Activated CD4-positive, alpha-beta memory T cell treated with anti-CD3 and anti-CD28 coated beads for 36 hours (primary cell): Measurements from ENCODE around the gene CCDC57. TPM values are rescaled to one million over a fixed set of nuclear protein-coding genes. Genes with fewer than 3 reads are reported as not detected.

Experiments
- CTCF ChIA-PET: fragments of 350-600 bp; sonication (Branson Sonifier 250); formaldehyde crosslinking; loops from one replicate; lab custom pipeline; 2021; ENCODE audit warnings: antibody characterized with exemption, inconsistent platforms; lab: Charles Lee
- POLR2A ChIA-PET: fragments of 350-600 bp; sonication (Branson Sonifier 250); formaldehyde crosslinking; loops from one replicate; lab custom pipeline; 2021; ENCODE audit warnings: antibody characterized with exemption; lab: Charles Lee
- DNase-seq: peaks from one replicate; pipeline ENCODE4 v3.0.0-alpha.2; 2020
- H3K27ac Mint-ChIP-seq: one replicate; pipeline ENCODE4 v1.8.0; 2021; ENCODE audit warnings: mixed read lengths
- H3K27me3 Mint-ChIP-seq: one replicate; pipeline ENCODE4 v1.8.0; 2021; ENCODE audit warnings: mixed read lengths
- H3K36me3 Mint-ChIP-seq: one replicate; pipeline ENCODE4 v1.8.0; 2021; ENCODE audit warnings: mixed read lengths
- H3K4me1 Mint-ChIP-seq: one replicate; pipeline ENCODE4 v1.8.0; 2021; ENCODE audit warnings: low read depth, mixed read lengths
- H3K4me3 Mint-ChIP-seq: one replicate; pipeline ENCODE4 v1.8.0; 2021; ENCODE audit warnings: mild to moderate bottlenecking, mixed read lengths
- H3K9me3 Mint-ChIP-seq: one replicate; pipeline ENCODE4 v1.8.0; 2021; ENCODE audit warnings: mixed read lengths
- intact Hi-C: fragments of 100-400 bp; cut with micrococcal nuclease; formaldehyde crosslinking; loops from one replicate; pipeline ENCODE4 v1.15.1; 2023
- total RNA-seq, 2 experiments: library from RNA; stranded (reverse); gene quantifications; one replicate each; pipeline ENCODE4 v1.2.3, GENCODE V29; 2021

Gene CCDC57
- total RNA-seq, 2 experiments from 2014 or later, result 49.6 to 51.7 TPM

DNA sequence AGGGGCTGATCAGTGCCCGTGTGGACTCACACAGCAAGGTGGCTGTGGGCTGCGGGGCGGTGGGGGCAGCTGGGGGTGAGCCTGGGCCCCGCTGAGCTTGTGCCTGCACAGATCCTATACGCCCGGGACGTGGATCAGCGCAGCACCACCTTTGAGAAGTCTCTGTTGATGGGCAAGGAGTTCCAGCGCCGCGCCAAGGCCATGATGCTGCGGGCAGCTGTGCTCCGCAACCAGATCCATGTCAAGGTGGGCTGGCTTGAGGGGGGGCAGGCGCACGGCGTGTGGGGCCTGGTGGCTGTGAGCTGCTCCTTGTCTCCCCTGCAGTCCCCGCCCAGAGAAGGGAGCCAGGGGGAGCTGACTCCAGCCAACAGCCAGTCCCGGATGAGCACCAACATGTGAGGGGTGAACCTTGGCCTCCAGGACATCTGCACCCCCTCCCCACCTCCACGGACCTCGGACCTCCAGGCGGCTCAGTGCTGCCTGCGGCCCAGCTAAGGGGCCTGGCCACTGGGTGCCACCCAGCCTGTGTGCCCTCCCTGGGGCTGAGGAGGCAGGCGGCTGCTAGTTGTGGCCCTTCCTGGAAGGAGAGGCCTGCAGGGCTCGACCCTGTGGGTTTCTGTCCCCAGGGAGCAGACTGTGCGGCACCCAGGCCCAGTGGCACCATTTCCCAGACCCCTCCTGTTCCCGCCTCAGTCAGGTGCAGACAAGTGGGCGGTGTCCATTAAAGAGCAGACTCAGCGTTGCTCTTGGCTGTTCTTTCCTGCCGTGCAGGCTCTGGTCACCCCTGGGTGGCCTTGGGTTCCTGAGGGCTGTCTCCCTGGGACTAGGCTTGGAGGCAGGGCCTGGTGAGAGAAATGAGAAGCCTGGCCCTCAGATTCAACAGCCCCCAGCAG, 155.7 kb downstream of the CCDC57 start:
- peaks cover 6% of the 10 kb centered on the region for H3K36me3 Mint-ChIP-seq
- H3K4me3 Mint-ChIP-seq, result no peak overlapping the region
- DNase-seq, result no peak
- no peaks in the 10 kb centered on the region for H3K9me3 Mint-ChIP-seq
- intact Hi-C loops, result no loop called here
- ChIA-PET POLR2A (interaction anchor here (0.6 to 1.0 kb wide), 2 partner anchors 8 to 9 kb away, joined by 3 to 4 read pairs; partner anchors contain the start of gene DUS1L), CTCF (no interaction called here)
- H3K27ac Mint-ChIP-seq, result no peak overlapping the region
- H3K27me3 Mint-ChIP-seq, result no peaks in the 10 kb centered on the region
- peaks cover 11% of the 10 kb centered on the region for H3K4me1 Mint-ChIP-seq

DNA sequence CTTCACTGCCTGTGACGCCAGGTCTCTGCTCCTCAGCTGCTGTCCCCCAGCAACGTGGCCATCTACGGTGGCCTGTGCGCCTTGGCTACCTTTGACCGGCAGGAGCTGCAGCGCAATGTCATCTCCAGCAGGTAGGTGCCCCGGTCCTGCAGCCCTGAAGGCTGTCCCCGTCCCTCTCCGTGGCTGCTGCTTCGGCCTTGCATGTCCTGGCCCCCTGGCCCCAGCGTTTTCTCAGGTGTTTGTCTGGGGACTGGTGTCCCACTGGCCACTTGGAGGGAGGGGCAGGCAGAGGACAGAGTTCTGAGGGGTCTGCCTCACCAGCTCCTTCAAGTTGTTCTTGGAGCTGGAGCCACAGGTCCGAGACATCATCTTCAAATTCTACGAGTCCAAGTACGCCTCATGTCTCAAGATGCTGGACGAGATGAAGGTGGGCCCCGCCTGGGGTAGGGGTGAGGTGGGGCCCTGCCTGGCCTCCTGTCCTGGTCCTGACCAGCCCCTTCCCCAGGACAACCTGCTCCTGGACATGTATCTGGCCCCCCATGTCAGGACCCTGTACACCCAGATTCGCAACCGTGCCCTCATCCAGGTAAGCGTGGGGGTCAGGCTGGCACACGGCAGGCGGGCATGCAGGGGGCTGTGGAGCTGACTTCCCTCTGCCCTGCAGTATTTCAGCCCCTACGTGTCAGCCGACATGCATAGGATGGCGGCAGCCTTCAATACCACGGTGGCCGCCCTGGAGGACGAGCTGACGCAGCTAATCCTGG, 156.5 kb downstream of the CCDC57 start:
- H3K4me1 Mint-ChIP-seq, result peaks cover 11% of the 10 kb centered on the region
- no peaks in the 10 kb centered on the region for H3K27me3 Mint-ChIP-seq
- ChIA-PET POLR2A (interaction anchor here (1.0 kb wide), 1 partner anchor 10 kb away, joined by 4 read pairs; no protein-coding TSS in a partner anchor), CTCF (no interaction called here)
- no peak overlapping the region for H3K27ac Mint-ChIP-seq
- intact Hi-C loops, result no loop called here
- H3K9me3 Mint-ChIP-seq, result no peaks in the 10 kb centered on the region
- DNase-seq, result no peak
- peaks cover 6% of the 10 kb centered on the region for H3K36me3 Mint-ChIP-seq
- no peak overlapping the region for H3K4me3 Mint-ChIP-seq

DNA sequence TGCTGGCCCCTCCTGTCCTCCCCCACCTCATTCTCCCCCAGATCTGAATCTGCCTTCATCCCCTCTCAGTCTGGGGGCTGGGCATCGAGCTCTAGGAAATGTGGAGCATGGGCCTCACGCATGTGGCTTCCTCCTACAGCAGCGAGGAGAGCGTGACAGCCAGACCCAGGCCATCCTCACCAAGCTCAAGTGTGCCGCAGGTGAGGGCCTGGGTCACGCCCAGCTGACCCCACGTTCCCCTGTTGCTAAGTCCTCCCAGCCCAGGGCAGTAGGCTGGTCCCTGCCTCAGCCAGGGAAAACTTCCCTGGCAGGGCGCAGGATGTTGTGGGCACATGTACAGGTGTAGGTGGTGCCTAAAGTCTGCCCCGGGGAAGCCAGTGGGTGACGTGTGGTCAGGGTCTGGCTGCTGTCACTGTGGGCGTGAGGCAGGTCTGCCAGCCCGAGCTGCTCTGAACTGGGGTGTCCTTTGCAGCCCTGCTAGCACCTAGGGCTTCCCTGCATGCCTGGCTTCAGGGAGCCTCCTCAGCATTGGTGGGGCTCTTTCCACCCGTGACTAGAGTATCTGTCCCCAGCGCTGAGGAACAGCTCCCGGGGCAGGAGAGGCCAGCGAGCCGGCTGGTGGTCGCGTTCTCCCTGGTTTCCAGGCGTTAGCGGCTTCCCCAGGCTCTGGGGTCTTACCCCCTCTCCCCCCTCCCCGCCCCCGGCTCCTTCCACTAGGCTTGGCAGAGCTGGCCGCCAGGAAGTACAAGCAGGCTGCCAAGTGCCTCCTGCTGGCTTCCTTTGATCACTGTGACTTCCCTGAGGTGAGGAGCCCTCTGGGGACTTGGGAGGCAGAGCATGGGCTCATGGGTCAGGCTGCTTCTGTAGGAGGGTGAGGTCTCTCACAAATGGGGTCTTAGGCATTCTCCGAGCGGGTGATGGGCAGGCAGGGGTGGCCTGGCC, 157.3 kb downstream of the CCDC57 start:
- H3K9me3 Mint-ChIP-seq, result no peaks in the 10 kb centered on the region
- H3K27ac Mint-ChIP-seq, result no peak overlapping the region
- CTCF ChIA-PET, result interaction anchor here (0.6 to 1.3 kb wide), 2 partner anchors 18 to 96 kb away, joined by 3 to 4 read pairs; partner anchors contain the start of gene DCXR
- no peak overlapping the region for H3K4me3 Mint-ChIP-seq
- DNase-seq, result no peak
- no peaks in the 10 kb centered on the region for H3K27me3 Mint-ChIP-seq
- POLR2A ChIA-PET, result no interaction called here
- peaks cover 17% of the 10 kb centered on the region for H3K4me1 Mint-ChIP-seq
- peaks cover 8% of the 10 kb centered on the region for H3K36me3 Mint-ChIP-seq
- intact Hi-C loops, result no loop called here

DNA sequence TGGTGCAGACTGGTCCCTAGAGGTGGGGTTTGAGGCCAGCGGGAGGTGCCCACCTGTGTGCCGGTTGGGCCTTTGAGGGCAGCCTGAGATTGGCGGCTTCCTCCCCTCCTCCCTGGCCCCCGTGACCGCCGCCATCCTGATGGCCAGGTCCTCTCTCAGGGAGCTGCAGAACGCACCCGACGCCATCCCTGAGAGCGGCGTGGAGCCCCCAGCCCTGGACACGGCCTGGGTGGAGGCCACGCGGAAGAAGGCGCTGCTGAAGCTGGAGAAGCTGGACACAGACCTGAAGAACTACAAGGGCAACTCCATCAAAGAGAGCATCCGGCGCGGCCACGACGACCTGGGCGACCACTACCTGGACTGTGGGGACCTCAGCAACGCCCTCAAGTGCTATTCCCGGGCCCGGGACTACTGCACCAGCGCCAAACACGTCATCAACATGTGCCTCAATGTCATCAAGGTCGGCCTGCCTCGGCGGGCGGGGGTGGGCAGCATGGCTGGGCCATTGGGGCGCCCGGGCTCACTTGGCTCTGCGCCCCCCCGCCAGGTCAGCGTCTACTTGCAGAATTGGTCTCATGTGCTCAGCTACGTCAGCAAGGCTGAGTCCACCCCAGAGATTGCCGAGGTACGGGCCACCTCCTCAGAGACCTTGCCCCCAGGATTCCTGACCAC, 158.2 kb downstream of the CCDC57 start:
- Mint-ChIP-seq H3K36me3 (peaks cover 8% of the 10 kb centered on the region), H3K4me3 (no peak overlapping the region), H3K27ac (no peak overlapping the region), H3K4me1 (peaks cover 21% of the 10 kb centered on the region), H3K9me3 (no peaks in the 10 kb centered on the region), H3K27me3 (no peaks in the 10 kb centered on the region)
- ChIA-PET CTCF (interaction anchor here (0.6 to 1.3 kb wide), 3 partner anchors 17 to 95 kb away, joined by 3 to 4 read pairs (median 4); partner anchors contain the start of gene DCXR), POLR2A (no interaction called here)
- DNase-seq, result no peak
- intact Hi-C loops, result no loop called here

DNA sequence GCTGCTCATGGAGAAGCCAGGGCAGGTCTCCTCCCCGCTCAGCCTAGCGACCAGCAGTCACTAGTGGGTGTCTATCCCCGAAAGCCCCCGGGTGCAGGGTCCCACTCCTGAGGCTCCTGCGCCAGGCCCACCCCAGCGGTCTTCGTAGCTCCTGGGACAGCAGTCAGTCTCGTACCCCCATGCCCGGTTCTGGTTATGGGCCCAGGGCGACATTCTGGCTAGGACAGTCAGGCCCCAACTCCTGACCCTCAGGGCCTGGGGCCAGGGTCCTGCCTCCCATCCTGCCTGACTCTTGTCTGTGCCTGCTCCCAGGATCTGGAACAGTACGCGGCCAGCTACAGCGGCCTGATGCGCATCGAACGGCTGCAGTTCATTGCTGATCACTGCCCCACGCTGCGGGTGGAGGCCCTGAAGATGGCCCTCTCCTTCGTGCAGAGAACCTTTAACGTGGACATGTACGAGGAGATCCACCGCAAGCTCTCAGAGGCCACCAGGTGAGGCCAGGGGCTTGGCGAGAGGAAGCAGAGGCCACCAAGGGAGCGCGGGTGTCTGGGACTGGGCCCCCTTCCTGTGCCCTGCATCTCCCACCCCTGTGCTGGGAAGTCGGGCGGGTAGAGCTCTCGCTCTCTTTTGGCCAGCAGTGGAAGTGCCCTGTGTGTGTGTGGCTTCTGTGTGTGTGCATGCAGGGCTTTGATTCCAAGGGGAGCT, 158.9 kb downstream of the CCDC57 start:
- POLR2A ChIA-PET, result interaction anchor here (0.5 to 3.0 kb wide), 2 partner anchors 16 to 105 kb away, joined by 3 to 9 read pairs; partner anchors contain the start of gene DCXR

DNA sequence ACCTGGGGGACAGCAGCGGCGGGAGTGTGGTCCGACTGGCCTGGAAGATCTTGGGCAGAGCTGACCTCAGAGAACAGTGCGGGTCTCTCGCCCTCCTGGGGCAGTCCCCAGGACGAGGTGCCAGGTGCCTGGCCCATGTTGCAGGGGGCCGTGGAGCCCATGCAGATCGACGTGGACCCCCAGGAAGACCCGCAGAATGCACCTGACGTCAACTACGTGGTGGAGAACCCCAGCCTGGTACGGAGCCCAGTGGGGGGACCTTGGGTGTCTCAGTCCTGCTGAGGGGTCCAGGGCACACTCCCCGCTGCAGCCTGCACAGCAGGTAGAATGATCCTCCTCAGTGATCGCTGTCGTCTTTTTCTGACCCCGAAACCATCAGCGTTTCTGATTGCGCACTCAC, 159.5 kb downstream of the CCDC57 start:
- no peak overlapping the region for H3K27ac Mint-ChIP-seq
- H3K27me3 Mint-ChIP-seq, result no peaks in the 10 kb centered on the region
- DNase-seq, result no peak
- peak overlapping the region; percentile 82 for H3K4me3 Mint-ChIP-seq
- ChIA-PET CTCF (interaction anchor here (1.1 to 1.5 kb wide), 2 partner anchors 22 to 94 kb away, joined by 3 to 6 read pairs; partner anchors contain the start of gene RAC3), POLR2A (interaction anchor here (0.5 to 3.0 kb wide), 2 partner anchors 15 to 105 kb away, joined by 3 to 9 read pairs; partner anchors contain the start of gene DCXR)
- H3K4me1 Mint-ChIP-seq, result peaks cover 21% of the 10 kb centered on the region
- intact Hi-C loops, result no loop called here
- no peaks in the 10 kb centered on the region for H3K9me3 Mint-ChIP-seq
- H3K36me3 Mint-ChIP-seq, result peaks cover 8% of the 10 kb centered on the region

More for the DNA sequence above, 158.9 kb downstream of the CCDC57 start:
- no peak for DNase-seq
- CTCF ChIA-PET, result interaction anchor here (0.9 to 1.1 kb wide), 2 partner anchors 16 to 94 kb away, joined by 3 to 4 read pairs; partner anchors contain the start of gene DCXR
- Mint-ChIP-seq H3K27me3 (no peaks in the 10 kb centered on the region), H3K4me1 (peaks cover 21% of the 10 kb centered on the region), H3K27ac (no peak overlapping the region), H3K9me3 (no peaks in the 10 kb centered on the region), H3K36me3 (peaks cover 8% of the 10 kb centered on the region), H3K4me3 (peak overlapping the region; percentile 82)
- intact Hi-C loops, result no loop called here

DNA sequence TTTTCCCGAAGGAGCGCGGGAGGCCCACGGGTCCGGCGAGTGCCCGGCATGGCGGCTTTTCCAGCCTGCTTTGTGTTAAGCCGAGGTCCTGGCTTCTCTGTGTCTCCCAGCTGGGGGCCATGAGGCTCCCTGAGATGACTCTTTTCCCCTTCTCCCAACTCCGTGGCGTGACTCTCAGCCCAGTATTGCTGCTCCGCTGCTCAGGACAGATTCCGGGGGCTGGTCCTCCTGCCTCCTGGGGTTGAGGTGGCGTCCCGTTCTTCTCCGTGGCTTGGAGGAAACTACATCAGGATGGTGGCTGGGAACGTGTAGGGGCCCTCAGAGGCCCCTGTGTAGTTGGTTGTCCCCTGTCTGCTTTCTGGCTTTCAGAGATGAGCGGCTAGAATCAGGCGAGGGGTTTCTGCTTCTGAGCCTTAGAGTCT, 160.0 kb downstream of the CCDC57 start:
- peaks cover 21% of the 10 kb centered on the region for H3K4me1 Mint-ChIP-seq
- POLR2A ChIA-PET, result interaction anchor here (1.0 to 3.0 kb wide), 2 partner anchors 11 to 15 kb away, joined by 3 to 9 read pairs; partner anchors contain the start of gene DCXR
- H3K36me3 Mint-ChIP-seq, result peaks cover 3% of the 10 kb centered on the region
- H3K9me3 Mint-ChIP-seq, result no peaks in the 10 kb centered on the region
- no peaks in the 10 kb centered on the region for H3K27me3 Mint-ChIP-seq
- intact Hi-C loops, result no loop called here
- CTCF ChIA-PET, result interaction anchor here (1.0 to 1.5 kb wide), 2 partner anchors 22 to 93 kb away, joined by 4 to 6 read pairs; partner anchors contain the start of gene RAC3
- DNase-seq, result no peak
- no peak overlapping the region for H3K27ac Mint-ChIP-seq
- H3K4me3 Mint-ChIP-seq, result peak overlapping the region; percentile 82

DNA sequence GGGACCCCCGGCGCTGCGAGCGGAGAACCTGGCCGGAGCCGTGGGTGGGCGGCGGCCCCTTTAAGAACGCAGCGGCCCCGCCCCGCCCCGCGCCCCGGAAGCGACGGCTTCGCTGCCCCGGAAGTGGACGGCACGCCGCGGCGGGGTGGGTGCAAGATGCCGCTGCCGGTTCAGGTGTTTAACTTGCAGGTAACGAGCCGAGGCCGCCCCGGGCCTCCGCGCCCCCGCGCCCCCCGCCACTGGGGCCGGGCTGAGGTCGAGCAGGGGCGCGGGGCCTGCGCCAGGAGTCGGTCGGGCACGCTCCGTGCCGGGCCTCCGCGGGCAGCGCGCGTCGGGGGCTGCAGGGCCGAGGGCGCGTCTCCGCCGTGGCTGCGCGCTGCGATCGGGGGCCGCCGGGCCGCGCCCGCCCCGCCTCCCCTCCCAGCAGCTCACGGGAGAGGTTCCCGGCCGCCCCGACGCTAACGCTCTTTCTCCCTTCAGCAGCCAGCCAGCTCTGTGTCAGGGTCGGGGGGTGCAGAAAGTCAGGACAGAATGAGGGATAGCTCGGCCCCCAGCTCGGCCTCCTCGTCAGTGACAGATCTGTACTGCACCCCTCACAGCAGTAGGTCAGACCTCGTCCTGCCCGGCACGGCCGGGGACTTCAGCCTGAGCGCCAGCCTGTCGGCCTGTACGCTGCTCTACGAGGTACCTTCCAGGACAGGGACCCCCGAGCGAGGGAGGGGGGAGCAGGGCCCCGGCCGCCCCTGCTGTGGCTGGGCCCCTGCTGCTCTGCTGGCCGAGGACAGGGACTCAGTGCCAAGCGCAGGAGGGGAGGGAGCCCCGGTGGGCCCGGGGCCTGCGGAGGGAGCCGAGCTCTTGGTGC, 160.6 kb downstream of the CCDC57 start, which contains the start of the genes GPS1 and RFNG:
Gene GPS1 (plus strand): TSS at position 123 of the 862 bp plus-strand sequence. CDS start 34 bp downstream, at position 157.
Gene RFNG (minus strand): TSS at position 36 of the 862 bp plus-strand sequence. CDS start 45 bp downstream, outside the sequence.
- DNase-seq, result peak; percentile 86
- Mint-ChIP-seq H3K27me3 (no peaks in the 10 kb centered on the region), H3K27ac (no peak within 1 kb of the TSS), H3K9me3 (no peaks in the 10 kb centered on the region), H3K4me1 (peaks cover 21% of the 10 kb centered on the region), H3K4me3 (peak within 1 kb of the TSS; percentile 83), H3K36me3 (peaks cover 2% of the 10 kb centered on the region)
- ChIA-PET POLR2A (interaction anchor here (1.0 to 3.0 kb wide), 3 partner anchors 12 to 46 kb away, joined by 3 to 9 read pairs (median 4); partner anchors contain the start of genes DCXR and FASN), CTCF (interaction anchor here (1.0 to 1.5 kb wide), 2 partner anchors 21 to 92 kb away, joined by 4 to 6 read pairs; partner anchors contain the start of gene RAC3)
- intact Hi-C loops, result no loop called here
